Activated T-cell treated with anti-CD3 and anti-CD28 coated beads for 48 hours (primary cell): ENCODE data around the gene WDR62.
A peak's percentile ranks its signal among the peaks of the same experiment; 100 is the strongest.
"Not testable (repeated sequence)": the region's sequence is repeated elsewhere in the genome, so short reads cannot be mapped to it uniquely, and the experiment has no call there.

ENCODE experiments used
- DNase-seq: peaks from one replicate; pipeline ENCODE4 v3.0.0-alpha.2; 2020; ENCODE audit warnings: low read depth

WDR62 gene

DNA sequence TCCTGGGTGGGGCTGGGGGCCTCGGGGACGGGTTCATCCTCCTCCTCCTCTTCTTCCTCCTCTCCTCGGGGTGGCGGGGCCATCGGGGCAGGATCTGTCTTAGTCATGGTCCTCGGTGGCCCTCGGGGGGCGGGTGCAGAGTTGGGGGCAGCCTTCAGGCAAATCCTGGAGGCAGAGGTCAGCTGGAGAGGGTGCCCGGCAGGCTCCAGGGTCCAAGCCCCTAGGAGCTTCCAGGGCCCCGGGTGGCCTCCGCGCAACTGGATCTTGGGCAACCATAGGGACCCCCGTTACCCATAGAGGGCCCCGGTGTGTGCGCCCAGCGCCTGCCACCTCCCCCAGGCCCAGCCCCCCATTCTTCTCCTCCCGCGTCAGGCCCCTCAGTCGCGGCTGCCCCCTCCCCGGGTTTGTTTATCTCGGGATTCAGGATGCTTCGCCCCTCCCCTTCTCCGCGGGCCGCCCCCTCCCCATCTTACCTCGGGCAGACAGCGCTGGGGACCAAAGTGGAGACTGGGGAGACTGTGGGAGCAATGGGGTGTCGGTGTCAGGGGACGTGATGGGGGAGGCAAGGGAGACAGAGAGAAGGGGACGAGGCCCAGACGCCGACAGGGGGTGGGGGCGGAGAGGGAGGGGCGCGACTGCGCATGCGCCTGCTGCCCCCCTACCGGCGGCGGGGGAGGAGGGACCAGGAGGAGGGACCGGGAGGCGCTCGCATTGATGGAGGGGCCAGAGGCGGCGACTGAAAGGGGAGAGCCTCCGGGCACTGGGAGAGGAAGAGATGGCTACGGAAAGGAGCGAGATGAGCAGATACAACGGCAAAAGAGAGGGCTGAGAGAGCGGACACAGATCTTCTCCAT lies 22.2 kb upstream of the WDR62 start, which contains the start of gene CLIP3:
TSS of gene CLIP3 (minus strand) at position 623 of the 854 bp plus-strand sequence. CDS start at position 107, 516 bp downstream.
- DNase-seq = peak; percentile 43

DNA sequence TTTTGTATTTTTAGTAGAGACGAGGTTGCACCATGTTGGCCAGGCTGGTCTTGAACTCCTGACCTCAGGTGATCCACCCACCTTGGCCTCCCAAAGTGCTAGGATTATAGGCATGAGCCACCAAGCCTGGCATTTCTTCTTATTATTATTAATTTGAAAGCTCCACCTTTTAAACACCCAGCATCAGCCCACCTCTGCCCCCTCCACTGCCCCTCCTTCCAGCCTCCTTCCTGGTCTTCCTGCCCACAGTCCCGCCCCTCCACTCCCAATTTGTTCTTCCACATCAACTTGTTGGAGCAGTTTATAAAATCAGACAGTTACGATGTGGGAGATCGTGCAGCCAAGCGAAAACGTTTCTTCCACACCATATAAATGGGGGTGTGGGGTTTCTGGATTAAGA lies 14.2 kb upstream of the WDR62 start:
- DNase-seq = no peak

- DNase-seq = not testable (repeated sequence)
Observed at GRCh38 chr19:36041092-36041491, 13.6 kb upstream of the WDR62 start.

DNA sequence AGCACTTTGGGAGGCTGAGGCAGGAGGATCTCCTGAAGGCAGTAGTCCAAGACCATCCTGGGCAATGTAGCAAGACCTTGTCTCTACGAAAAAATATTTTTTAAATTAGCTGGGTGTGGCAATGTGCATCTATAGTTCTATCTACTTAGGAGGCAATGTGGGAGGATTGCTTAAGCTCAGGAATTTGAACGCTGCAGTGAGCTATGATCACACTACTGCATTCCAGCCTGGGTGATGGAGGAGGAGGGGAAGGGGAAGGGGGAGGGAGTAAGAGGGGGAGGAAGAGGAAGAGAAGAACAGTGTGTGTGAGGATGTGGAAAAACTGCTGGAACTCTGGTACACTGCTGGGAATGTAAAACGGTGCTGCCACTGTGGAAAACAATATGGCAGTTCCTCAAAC lies 12.9 kb upstream of the WDR62 start:
- DNase-seq = no peak

- no peak for DNase-seq
Observed at GRCh38 chr19:36043952-36044351, 10.7 kb upstream of the WDR62 start.

GRCh38 chr19:36046443-36047050 lies 8.2 kb upstream of the WDR62 start:
- DNase-seq = no peak

GRCh38 chr19:36047835-36048234 lies 6.9 kb upstream of the WDR62 start:
- no peak for DNase-seq

DNA sequence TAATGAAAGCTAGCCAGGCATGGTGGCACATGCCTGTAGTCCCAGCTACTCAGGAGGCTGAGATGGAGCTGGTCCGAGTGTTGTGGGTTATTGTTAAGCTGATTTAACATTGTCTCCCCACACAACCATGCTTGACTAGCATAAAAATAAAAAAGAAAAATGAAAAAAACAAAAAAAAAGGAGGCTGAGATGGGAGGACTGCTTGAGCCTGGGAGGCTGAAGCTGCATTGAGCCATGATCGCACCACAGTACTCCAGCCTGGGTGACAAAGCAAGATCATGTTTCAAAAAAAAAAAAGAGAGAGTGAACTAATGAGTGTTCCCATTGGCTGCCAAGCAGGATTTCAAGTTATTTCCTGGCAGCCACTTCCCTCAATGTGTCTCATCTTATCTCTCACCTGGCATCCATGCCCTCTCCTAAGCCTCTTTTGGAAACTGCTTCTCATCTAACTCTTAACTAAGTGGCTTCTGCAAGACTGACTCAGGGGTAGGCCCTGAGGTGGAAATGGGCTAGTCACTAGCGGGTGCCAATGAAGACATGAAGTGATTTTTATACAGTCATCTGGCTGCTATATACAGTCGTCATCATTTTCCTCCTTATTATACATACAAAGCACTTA lies 5.5 kb upstream of the WDR62 start:
- no peak for DNase-seq

- DNase-seq = no peak
Observed at GRCh38 chr19:36051236-36051635, 3.5 kb upstream of the WDR62 start.

GRCh38 chr19:36051637-36052036 lies 3.1 kb upstream of the WDR62 start:
- DNase-seq = no peak

DNA sequence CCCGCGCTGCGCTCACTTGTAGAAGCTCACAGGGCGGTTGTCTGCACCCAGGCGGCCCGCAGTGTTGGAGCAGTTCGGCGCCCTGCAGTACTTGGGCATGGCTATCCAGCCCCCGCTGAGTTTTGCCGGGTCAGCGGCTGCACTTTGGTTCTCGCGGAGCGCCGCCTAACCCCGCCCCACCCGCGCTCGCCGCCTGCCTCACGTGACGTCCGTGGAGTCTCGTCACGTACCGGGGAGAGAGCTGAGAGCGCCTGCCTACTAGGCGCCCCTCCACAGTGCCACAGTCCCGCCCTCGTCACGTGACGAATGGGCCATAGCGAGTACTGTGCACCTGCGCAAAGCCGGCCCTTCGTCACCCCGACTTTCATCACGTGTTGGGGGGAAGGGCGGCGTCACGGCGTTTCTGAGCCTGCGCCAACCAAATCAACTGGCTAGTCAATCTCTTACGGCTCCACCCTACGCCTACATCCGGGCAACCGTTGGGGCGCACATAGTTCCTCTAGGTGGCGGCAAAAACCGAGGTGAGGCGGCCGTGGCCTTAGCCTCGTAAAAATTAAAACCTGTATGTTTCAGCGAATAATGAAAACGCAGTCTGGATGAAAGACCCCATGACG lies 471 bp upstream of the WDR62 start, which contains the start of gene THAP8:
TSS of gene THAP8 (minus strand) at position 167 of the 614 bp plus-strand sequence. CDS start at position 99, 68 bp downstream.
- DNase-seq = peak; percentile 99

- no peak for DNase-seq
Observed at GRCh38 chr19:36058481-36059179, 3.9 kb downstream of the WDR62 start.

- no peak for DNase-seq
Observed at GRCh38 chr19:36059180-36059910, 4.6 kb downstream of the WDR62 start.

DNA sequence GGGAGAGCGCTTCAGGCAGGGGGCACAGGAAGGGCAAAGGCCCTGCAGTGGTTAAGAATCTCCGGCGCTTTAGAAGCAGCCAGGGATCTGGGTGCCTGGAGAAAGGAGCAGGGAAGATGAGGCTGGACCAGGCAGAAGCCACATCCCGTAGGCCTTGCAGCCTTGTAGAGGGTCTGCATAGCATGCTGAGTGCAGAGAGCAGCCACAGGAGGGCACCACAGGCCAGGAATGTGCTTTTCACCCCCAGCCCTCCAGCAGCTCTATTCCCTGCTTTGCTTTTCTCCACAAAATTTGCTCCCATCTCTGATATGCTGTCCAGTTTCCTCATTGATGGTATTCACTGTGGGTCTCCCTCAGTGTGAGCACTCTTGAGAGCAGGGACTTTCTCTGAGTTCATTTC lies 5.7 kb downstream of the WDR62 start:
- DNase-seq = peak; percentile 6

DNA sequence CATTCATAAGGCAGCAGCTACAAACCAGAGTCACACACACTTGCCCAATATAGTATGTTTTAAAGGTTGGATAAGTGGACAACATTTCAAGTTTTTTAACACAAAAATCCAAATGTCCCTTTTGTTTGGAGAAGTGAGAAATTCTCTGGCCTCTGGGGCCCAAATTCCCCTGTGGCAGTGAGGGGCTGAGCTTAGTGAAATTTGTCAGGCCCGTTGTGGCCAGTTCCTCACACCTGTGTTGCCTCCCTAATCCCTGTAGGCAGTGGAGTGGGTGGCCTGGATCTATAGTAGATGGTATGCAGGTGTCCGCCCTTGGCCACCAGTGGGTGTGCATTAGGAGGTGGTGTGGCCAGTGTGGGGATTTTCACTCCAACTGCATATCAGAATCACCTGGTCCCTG lies 6.7 kb downstream of the WDR62 start:
- DNase-seq = no peak

GRCh38 chr19:36064826-36065225 lies 10.1 kb downstream of the WDR62 start:
- DNase-seq = no peak

- DNase-seq = no peak
Observed at GRCh38 chr19:36067681-36068080, 13.0 kb downstream of the WDR62 start.

- DNase-seq = not testable (repeated sequence)
Observed at GRCh38 chr19:36068810-36069499, 14.3 kb downstream of the WDR62 start.

- DNase-seq = no peak
Observed at GRCh38 chr19:36072081-36072480, 17.4 kb downstream of the WDR62 start.

GRCh38 chr19:36073121-36073876 lies 18.6 kb downstream of the WDR62 start:
- DNase-seq = no peak
